ENCODE measurements around the gene AMOTL2.

The AMOTL2 gene

GRCh38 chr3:134366928-134367811, 7.1 kb downstream of the AMOTL2 start:
- Histone ChIP-seq H3K4me3 (ENCODE audit: low read depth in 1 of 2, low read length in 2 of 2) (no peak overlapping the region), H3K27ac (ENCODE audit: low read length) (no peak overlapping the region), H3K9me3 (ENCODE audit: insufficient read depth, low read length, severe bottlenecking) (no peaks in the 10 kb centered on the region), H3K9ac (ENCODE audit: low read depth, low read length) (no peak overlapping the region), H3K79me2 (ENCODE audit: insufficient read depth, low read length) (no peaks in the 10 kb centered on the region), H3K4me2 (ENCODE audit: insufficient read depth, low read length) (no peak overlapping the region), H3K4me1 (ENCODE audit: insufficient read depth, low read length) (peaks cover 28% of the 10 kb centered on the region), H3K27me3 (ENCODE audit: insufficient read depth, low read length, poor library complexity) (no peaks in the 10 kb centered on the region), H2AFZ (ENCODE audit: low read depth, low read length) (no peak overlapping the region), H3K36me3 (ENCODE audit: insufficient read depth, low read length) (no peaks in the 10 kb centered on the region), H4K20me1 (ENCODE audit: insufficient read depth, low read length) (peaks cover 1% of the 10 kb centered on the region; the same call in 1 of the 2 replicates)
- no peak for TF ChIP-seq EZH2 (IDR thresholded peaks at IDR 0.05; ENCODE audit: borderline replicate concordance, low read depth, low read length, severe bottlenecking)
- no peak for ATAC-seq (ENCODE audit: insufficient read depth, low read depth)
- DNase-seq, result no peak

GRCh38 chr3:134366221-134366927, 7.9 kb downstream of the AMOTL2 start:
- Histone ChIP-seq H3K9me3 (ENCODE audit: insufficient read depth, low read length, severe bottlenecking) (no peaks in the 10 kb centered on the region), H3K79me2 (ENCODE audit: insufficient read depth, low read length) (no peaks in the 10 kb centered on the region), H3K9ac (ENCODE audit: low read depth, low read length) (no peak overlapping the region), H3K27ac (ENCODE audit: low read length) (no peak overlapping the region), H3K4me1 (ENCODE audit: insufficient read depth, low read length) (peaks cover 28% of the 10 kb centered on the region), H4K20me1 (ENCODE audit: insufficient read depth, low read length) (no peaks in the 10 kb centered on the region; the same call in 1 of the 2 replicates), H3K36me3 (ENCODE audit: insufficient read depth, low read length) (no peaks in the 10 kb centered on the region), H3K27me3 (ENCODE audit: insufficient read depth, low read length, poor library complexity) (no peaks in the 10 kb centered on the region), H3K4me2 (ENCODE audit: insufficient read depth, low read length) (no peak overlapping the region), H3K4me3 (ENCODE audit: low read depth in 1 of 2, low read length in 2 of 2) (no peak overlapping the region), H2AFZ (ENCODE audit: low read depth, low read length) (no peak overlapping the region)
- ATAC-seq (ENCODE audit: insufficient read depth, low read depth), result no peak
- no peak for DNase-seq
- TF ChIP-seq CTCF (IDR thresholded peaks at IDR 0.05; ENCODE audit: borderline replicate concordance, extremely low read depth, low read length, poor library complexity, severe bottlenecking), result no peak
- TF ChIP-seq EZH2 (IDR thresholded peaks at IDR 0.05; ENCODE audit: borderline replicate concordance, low read depth, low read length, severe bottlenecking), result no peak

- no peak for DNase-seq
- peaks cover 28% of the 10 kb centered on the region for H3K4me1 ChIP-seq (ENCODE audit: insufficient read depth, low read length)
- no peaks in the 10 kb centered on the region; the same call in 1 of the 2 replicates for H4K20me1 ChIP-seq (ENCODE audit: insufficient read depth, low read length)
- H3K9ac ChIP-seq (ENCODE audit: low read depth, low read length), result no peak overlapping the region
- H3K4me2 ChIP-seq (ENCODE audit: insufficient read depth, low read length), result no peak overlapping the region
- peak overlapping the region; percentile 86; the same call in 1 of the 2 replicates for H3K27ac ChIP-seq (ENCODE audit: low read length)
- no peak for ATAC-seq (ENCODE audit: insufficient read depth, low read depth)
- H3K4me3 ChIP-seq (ENCODE audit: low read depth in 1 of 2, low read length in 2 of 2), result no peak overlapping the region
- no peaks in the 10 kb centered on the region for H3K79me2 ChIP-seq (ENCODE audit: insufficient read depth, low read length)
- H3K36me3 ChIP-seq (ENCODE audit: insufficient read depth, low read length), result no peaks in the 10 kb centered on the region
- TF ChIP-seq CTCF (IDR thresholded peaks at IDR 0.05; ENCODE audit: borderline replicate concordance, extremely low read depth, low read length, poor library complexity, severe bottlenecking) (no peak), EZH2 (IDR thresholded peaks at IDR 0.05; ENCODE audit: borderline replicate concordance, low read depth, low read length, severe bottlenecking) (no peak)
- H3K9me3 ChIP-seq (ENCODE audit: insufficient read depth, low read length, severe bottlenecking), result no peaks in the 10 kb centered on the region
- no peaks in the 10 kb centered on the region for H3K27me3 ChIP-seq (ENCODE audit: insufficient read depth, low read length, poor library complexity)
- H2AFZ ChIP-seq (ENCODE audit: low read depth, low read length), result no peak overlapping the region
Observed at GRCh38 chr3:134365766-134366065, 8.5 kb downstream of the AMOTL2 start.
